HG03103 (cell line): ENCODE results near the gene SNCAIP.
A peak's percentile ranks its signal among the peaks of the same experiment; 100 is the strongest.

Source experiments
- ATAC-seq: cut with Tn5 transposase; IDR thresholded peaks from one replicate; pipeline ENCODE4 v1.9.1; 2021; ENCODE audit warnings: low read depth; ENCODE audit not compliant: unreplicated experiment

The SNCAIP gene

DNA sequence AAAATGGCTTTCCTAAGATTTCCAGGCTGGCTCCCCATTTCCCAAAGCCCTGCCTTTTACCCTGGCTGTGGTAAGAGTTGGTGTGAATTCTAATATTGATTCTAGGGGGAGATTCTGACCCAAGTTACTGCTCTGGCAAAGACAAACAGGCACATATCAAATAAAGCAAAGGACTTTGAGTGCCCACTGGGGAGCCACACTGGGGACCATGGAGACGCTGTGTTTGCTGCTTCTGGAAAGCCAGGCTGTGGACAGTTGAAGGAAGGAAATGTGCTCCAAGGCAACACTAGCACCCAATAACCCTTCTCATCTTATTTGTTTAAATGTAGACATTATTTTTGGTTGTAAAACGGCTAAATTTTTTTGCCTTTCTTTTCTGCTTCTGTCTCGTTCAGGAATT, 78.7 kb downstream of the SNCAIP start:
- no peak for ATAC-seq

DNA sequence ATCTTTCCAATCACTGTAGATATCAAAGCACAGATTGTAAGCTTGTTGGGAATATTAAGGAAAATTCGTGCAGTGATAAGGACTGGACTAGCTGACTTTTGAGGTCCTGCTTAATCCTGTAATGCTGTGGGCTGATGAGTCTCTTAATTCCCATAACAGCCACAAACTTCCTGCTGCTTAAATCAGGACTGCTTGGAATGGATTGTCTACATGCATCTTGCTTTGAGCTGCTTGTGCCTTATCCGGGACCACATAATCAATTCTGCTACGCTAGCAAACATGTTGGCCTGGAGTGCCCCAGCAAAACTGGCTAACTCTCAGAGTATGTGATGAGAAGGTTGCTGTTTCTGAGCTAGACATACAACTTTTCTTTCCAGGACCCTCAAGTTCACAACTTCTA, 79.6 kb downstream of the SNCAIP start:
- ATAC-seq, result no peak

DNA sequence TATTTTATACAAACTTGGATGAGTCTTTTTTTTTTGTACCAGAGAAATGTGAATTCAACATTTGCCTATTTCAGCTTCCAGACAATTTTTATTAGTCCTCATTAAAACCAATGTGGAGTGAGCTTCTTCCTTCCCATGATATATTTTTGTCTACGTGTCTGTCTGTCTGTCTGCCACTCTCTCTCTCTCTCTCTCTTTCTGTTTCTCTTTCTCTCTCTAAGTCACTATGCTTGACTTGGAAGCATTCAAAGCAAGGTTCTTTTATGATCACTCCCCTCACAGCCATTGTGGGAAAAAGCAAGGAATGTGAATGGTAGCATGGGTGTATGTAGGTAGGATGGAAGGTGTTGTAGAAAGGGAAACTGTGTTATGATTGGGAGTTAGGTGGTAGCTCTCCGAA, 80.2 kb downstream of the SNCAIP start:
- no peak for ATAC-seq

DNA sequence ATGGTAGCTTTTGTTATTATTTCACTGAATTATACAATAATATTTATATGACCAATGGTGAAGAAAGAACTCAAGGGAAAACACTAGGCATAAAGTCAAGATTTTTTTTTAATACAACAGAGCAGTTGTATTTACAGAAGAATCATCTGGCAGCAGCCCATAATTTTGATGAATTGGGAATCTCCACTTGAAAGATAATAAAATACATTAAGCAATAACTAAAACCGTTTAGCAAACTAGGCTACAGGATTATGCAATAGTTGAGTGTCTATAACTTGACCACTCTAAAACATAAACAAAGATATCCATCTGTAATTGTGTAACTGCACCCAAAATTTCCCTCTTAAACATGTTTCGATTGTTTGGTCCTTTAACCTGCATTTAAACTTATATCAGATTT, 80.8 kb downstream of the SNCAIP start:
- no peak for ATAC-seq

DNA sequence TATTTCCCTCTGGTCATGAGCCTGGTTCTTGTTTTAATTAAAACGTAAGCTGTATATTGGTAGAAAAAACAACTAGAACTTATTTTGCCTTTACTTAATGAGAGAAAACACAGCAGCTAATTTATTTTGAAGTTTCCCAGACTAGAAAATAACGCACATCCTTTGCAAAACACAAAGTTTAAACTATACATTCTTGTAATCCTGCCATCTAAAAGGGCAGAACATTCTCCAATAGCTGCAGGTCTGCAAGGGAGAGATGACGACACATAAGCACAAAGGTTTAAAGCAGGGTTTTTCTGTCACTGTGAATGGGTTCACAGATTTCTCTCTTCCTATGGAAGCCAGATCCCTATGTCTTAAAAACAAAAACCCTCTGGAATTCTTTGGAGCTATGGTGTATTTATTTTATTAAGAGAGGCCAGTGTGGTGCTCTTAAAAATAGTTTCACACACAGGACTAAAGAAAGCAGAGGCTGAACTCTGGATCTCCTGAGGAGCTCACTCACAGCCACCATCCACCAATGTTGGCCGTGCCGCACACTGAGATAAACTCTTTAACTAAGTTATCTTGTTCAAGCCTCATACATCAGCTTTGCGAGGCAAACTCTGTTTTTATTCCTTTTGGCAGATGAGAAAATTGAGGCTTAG, 82.4 kb downstream of the SNCAIP start:
- no peak for ATAC-seq

DNA sequence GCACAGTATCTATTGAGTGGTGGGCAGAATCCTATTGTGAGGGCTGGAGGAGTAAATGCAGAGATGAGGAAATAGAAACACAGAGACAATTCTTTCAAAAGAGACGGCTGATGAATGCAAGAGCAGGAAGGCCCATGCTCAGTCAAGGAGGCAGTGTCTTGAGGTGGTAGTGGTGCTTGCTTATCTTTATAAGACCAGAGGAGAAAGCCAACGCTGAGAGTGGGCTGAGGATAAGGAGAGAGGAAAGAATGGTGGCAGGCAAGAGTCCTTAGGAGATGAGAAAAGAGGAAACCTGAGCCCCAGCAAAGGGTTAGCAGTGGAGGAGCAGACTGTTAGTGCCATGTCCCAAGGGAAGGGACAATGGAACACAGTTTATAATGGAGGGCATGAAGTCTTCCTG, 86.0 kb downstream of the SNCAIP start:
- no peak for ATAC-seq

DNA sequence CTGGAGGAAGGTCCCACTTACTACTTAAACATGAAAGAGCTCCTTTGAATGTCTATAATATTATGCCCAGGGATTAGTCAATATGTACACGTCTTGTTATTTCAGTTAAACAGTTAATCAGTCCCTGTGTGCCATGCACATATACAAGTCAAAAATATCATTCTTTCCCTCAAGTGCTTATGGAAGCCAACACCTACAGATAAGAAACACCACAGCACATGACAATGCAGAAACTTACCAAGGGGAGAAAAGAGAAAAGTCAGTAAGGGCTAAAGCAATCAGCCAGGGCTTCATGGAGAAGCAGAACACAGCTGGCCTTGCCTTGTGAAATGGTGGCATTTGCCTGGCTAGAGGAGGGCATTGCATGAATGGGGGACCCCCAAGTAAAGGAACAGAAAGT, 88.3 kb downstream of the SNCAIP start:
- ATAC-seq, result no peak

DNA sequence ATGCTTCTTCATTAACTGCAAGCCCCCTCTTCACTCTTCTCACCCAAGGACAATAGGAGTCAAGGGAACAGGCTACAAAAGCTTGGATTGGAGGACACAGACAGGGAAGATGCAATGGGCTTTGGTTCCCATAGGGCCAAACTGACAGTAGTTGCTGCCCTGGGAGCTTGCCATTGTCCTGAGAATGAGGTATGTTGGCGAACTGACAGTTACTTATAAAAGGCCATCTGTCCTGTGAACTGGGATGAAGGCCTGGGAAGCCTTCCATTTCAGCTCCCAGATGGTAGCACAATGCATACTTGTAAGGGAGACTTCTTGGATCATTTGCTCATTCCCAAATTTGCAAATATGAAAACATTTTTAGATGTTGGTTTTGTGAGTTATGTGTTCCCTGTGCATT, 88.9 kb downstream of the SNCAIP start:
- no peak for ATAC-seq

DNA sequence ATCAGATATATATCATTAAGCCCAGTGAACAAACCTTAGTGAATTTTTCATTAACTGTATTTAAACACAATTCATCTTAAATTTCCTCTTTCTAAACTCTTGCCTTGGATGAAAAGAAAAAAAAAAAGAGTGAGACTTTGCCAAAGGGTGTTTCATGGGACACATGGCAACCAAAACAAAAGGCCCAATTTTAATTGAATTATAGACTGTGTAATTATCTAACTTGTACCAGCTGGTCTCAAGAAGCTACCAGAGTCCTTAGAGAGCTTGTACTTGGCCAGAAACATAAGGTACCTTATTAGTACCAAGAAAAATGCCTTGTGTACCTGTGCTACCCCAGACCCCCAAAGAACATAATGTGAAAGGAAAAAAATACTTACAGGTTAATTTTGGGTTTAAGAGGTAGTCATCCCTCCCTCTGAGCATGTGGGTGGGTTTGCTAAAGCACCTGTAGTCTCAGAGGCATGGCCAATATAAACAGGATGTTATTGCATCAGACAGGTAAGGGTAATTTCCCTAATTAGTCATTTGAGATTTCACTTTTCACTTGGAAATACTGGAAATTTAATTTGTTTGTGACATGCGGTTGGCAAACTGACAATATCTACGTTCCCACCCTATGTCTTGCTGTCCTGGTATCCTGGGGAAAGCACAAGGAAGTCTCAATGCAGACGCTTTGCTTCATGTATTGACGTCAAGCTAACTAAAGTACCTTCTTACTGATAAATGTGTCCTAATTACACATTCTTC, 90.1 kb downstream of the SNCAIP start:
- ATAC-seq, result no peak

DNA sequence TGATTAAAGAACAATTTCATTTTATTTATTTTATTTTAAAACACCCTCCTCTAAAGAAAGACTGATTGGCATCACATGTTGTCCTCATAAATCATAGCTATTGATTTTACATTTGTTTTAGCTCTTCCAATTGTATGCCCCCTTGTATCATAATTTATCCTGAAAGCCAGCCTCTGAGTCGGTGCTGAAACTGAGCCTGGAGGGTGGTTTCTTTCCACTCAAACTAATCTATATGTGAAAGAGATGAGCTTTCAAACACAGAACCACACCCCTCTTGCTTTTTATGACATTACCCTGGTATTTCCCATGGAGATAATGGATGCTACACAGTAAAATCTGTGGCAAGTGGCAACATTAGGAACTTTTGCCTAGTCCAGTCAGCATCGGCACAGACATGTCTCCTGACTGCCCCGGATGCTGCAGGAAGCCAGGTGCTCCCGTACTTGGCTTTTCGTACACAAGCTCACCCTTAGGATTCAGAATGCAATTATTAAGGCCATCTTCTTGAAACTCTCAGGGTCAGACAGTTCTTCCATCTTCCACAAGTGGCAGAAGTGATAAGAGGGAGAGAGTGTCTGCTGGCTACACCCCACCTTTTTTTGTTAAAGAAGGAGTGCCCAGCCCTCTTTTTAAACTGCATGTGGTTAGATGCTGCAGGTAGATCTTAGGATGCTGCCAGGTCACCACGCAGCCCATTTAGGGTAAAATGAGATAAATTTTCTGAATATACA, 91.1 kb downstream of the SNCAIP start:
- no peak for ATAC-seq

DNA sequence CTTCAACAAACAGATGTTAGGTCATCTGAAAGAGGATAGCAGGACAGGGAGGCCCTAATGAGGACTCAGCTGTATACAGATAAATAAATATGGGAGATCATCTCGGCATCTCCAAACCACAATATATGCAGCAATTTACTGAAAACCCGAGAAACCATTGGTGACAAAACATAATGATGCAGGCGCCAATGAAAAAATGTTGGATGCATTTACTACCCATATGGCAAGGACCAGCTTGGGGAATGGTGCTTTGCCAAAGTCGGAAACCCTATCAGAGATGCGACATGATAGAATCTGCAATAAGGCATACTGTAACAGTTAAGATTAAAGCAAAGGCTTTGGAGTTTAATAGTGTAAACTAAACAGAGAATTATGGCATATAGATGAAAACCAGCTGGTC, 92.0 kb downstream of the SNCAIP start:
- ATAC-seq, result no peak

DNA sequence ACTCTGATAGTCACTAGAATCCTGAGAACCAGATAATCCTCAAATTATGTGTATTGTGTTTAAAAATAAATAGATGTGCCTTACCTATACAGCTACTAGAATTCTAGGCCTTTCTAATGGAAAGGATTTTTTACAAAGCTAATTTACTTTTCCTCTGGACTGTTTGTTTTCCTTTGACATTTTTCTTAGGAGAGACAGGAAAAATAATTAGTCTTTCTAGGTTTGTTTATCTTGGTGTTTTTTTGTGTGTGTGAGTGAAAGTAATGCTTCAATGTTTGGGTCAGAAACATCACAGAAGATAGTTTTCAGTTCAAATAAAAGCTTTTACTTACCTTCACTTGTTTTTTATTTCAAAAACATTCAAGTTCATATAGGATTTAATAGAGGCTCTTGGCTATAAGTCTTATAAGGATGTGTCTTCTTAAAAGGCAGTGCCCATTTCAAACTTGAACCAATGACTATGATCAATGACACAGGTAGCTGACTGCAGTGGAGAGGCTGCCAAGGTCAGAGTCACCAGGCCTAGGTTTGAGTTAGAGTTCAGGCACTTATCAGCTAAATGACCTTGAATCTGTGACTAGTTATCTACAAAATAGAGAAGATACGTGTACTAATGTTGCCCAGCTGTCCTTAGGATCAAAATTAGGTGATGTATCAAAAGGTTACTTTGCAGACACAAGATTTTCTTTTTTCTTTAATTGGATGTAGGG, 92.8 kb downstream of the SNCAIP start:
- no peak for ATAC-seq

DNA sequence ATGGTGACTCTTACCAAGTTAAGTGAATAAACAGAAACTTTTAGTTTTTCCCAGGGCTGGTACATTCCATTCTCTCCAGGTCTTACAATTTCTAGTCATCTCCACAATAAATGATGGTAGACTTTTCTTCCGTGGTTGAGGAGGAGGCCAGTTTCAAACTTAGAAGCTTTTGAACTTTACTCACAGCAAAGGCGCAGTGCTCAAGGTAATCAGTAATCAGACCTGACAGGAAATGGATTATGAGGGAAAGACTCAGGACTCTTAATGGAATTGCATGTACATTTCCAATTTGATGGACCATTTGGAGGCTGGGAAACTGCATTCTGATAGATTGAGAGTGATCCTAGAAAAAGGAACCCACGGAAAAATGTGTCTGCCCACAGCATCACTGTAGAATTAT, 93.7 kb downstream of the SNCAIP start:
- ATAC-seq, result no peak

DNA sequence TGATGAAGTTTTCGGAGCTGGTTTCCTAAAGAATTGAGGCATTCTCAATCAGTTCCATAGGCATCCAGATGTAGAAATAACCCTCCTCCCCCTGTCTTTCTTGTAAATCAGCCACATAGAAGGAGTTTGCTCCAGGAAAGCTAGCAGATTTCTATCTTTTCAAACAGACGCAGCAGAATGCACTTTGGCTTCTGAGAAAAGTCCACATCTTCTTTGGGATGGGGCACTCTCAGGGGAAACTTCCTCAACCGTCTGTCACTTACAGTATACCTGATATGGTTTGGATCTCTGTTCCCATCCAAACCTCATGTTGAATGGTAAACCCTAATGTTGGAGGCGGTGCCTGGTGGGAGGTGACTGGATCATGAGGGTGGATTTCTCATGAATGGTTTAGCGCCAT, 94.1 kb downstream of the SNCAIP start:
- no peak for ATAC-seq

DNA sequence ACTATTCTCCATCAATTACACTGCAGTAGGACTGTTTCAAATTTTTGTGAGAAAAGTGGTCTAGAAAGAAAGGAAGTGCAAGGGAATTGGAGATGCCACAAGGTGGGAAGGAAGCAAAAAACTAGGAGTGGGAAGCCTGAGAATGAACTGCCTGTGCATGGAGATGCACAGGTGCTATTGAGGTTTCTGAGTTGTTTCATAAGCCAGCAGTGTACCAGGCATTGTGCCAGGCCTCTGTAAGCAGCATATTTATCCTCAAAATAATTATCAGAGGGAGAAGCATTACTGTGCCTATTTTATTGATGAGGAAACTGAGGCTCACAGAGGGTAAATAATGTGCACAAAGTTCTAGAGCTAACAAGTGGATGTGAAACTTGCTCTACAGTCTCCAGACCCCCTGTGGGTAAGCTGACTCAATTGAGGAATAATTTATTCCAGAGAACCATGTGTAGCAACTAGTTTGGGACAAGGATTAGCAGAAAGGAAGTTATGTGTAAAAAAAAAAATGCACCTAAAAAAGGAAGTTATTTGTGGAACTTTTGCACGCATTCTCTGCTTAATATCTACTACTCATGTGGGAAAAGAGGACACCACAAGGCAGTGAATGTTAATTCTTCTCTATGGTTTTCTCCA, 96.7 kb downstream of the SNCAIP start:
- ATAC-seq, result no peak

DNA sequence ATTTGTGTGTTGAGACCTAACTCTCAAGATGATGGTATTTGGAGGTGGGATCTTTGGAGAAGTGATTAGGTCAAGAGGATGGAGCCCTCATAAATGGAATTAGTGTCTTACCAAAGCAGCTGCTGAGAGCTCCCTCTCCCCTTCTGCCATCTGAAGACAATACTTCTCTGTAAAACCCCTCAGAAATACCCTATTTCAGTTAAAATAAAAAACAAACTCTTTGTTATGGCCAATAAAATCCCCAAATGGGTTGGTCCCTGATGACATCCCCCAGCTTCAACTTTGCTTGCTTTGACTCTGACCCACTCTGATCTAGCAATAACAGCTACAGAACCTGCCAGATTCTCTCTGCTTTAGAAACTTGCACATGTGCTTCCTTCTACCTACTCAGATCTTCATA, 100.9 kb downstream of the SNCAIP start:
- ATAC-seq, result no peak

DNA sequence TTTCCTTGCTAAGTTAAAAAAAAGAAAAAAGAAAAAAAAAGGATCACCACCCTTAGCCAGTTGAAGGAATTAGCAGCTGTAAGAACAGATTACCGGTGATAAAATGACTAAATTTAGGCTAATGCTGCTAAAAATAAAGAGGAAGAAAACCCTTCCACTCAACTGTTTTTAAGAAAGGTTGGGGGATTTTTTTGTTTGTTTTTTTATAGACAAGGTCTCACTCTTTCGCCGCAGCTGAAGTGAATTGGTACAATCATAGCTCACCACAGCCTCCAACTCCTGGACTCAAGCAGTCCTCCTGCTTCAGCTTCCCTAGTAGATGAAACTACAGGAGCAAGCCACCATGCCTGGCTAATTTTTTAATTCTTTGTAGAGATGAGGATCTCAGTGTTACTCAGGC, 101.7 kb downstream of the SNCAIP start:
- peak; percentile 36 for ATAC-seq

DNA sequence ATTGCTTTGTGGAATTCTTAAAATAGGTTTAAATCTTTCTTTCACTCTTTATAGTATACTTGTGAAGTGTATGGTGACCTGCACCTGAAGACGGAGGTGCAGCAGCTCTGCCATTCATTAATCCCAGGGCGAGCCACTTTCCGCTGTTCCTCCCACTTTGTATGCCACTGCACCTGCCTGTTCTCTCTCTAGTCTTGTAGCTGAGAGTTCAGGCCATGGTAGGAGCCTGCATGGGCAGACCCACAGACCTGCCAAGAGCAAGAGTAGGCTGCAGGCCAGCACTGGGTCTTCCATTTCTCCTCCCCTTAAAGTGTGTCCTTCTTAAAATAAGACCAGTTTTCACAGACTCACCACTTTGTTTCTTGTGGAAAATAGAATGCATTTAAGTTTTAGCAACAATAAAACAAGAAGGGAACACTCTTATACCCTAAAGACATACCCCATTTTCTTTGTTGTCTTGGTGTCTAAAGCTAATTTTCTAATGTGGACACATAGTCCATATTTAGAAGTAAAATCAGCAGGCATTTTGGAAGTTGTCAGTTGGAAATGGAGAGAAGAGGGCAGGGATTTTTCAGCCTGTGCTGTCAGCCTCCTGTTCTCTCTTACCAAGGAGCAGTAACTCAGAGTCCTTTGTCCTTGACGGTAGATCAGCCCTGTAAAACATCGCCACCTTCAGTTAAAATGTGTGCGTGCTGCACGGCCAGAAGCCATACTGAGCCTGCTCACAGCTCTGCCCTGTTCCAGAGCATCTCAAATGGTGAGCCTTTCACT, 103.2 kb downstream of the SNCAIP start:
- peak; percentile 88 for ATAC-seq

DNA sequence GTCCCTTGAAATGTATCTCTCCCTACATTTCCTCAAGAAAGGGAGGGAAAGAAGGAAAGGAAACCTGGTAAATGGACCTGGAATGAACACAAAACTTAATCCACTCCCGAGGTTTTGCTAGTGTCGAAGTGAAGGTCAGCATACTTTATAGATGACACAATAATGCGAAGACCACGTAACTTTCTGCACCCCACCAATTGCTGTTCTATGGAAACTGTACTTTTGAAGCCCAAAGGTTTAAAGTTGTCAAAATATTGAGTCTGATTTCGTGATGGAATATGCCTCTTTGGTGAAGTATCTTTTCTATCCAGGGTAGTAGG, 103.7 kb downstream of the SNCAIP start:
- ATAC-seq, result no peak
